ENCODE measurements around the gene MMP28. TPM values are rescaled to one million over a fixed set of nuclear protein-coding genes. Genes with fewer than 3 reads are reported as not detected.

Gene MMP28
- total RNA-seq, 1 experiment from 2014 or later = not detected

DNA sequence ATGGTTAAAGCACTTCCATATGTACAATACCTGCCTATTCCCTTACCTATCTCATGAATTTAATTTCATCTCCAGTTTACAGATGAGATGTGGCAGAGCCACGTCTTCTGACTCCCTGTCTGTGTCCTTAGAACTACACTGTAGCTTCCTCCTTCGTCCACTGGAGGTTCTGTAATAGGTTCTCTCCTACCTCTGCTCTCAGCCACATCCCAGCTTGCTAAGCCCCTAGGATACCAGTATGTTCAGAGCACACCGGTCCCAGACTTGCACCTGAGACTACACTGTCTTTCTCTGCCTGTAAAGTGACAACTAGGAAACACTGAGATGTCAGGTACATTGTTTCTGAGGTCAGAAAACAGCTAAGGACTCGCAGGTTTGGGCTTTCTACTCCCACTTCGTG, 67.8 kb downstream of the MMP28 start:
- peaks cover 12% of the 10 kb centered on the region for H3K27me3 Mint-ChIP-seq (ENCODE audit: unreplicated experiment)

DNA sequence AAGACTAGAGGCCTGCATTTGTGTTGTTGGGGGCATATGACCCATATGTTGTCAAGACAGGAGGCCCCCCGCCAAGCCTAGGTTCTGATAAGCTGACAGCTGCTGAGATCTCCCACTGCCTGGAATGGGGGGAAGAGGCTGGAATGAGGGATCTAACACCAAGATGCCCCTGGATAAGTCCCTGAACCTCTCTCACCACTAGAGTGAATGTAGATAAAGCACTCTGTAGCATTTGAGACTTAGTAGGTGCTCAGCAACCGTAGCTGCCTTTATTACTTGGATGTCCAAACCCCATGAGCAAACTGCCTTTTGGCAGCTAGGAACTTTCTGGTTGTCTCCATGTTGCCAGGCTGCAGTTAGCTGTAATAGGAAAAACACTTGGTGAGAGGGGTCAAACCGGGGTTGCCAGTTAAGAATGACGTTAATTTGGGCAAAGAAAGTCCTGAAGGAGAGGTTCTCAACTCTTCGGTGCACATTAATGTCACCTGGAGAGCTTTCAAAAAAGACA, 68.4 kb downstream of the MMP28 start:
- H3K27me3 Mint-ChIP-seq (ENCODE audit: unreplicated experiment) = peaks cover 12% of the 10 kb centered on the region
- TF ChIP-seq, protein P1, sequence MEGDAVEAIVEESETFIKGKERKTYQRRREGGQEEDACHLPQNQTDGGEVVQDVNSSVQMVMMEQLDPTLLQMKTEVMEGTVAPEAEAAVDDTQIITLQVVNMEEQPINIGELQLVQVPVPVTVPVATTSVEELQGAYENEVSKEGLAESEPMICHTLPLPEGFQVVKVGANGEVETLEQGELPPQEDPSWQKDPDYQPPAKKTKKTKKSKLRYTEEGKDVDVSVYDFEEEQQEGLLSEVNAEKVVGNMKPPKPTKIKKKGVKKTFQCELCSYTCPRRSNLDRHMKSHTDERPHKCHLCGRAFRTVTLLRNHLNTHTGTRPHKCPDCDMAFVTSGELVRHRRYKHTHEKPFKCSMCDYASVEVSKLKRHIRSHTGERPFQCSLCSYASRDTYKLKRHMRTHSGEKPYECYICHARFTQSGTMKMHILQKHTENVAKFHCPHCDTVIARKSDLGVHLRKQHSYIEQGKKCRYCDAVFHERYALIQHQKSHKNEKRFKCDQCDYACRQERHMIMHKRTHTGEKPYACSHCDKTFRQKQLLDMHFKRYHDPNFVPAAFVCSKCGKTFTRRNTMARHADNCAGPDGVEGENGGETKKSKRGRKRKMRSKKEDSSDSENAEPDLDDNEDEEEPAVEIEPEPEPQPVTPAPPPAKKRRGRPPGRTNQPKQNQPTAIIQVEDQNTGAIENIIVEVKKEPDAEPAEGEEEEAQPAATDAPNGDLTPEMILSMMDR (IDR thresholded peaks at IDR 0.05; ENCODE audit: unreplicated experiment) = no peak
- H3K36me3 Mint-ChIP-seq (ENCODE audit: insufficient read depth, unreplicated experiment) = peaks cover 22% of the 10 kb centered on the region
- H3K4me3 Mint-ChIP-seq (ENCODE audit: low read depth, unreplicated experiment) = no peak overlapping the region
- no peak for DNase-seq
- BruUV-seq (replicated peaks) = no TSS peak
- no peaks in the 10 kb centered on the region for H3K9me3 Mint-ChIP-seq (ENCODE audit: low read depth, unreplicated experiment)
- intact Hi-C loops (cut with micrococcal nuclease; ENCODE audit: unreplicated experiment) = no loop called here
- H3K27ac Mint-ChIP-seq (ENCODE audit: unreplicated experiment) = no peak overlapping the region
- H3K4me1 Mint-ChIP-seq (ENCODE audit: low read depth, unreplicated experiment) = peaks cover 7% of the 10 kb centered on the region
- CTCF ChIA-PET = no interaction called here

More for the DNA sequence above, 67.8 kb downstream of the MMP28 start:
- TF ChIP-seq, protein P1 (IDR thresholded peaks at IDR 0.05; ENCODE audit: unreplicated experiment) = no peak
- no TSS peak for BruUV-seq (replicated peaks)
- no peaks in the 10 kb centered on the region for H3K9me3 Mint-ChIP-seq (ENCODE audit: low read depth, unreplicated experiment)
- peaks cover 22% of the 10 kb centered on the region for H3K36me3 Mint-ChIP-seq (ENCODE audit: insufficient read depth, unreplicated experiment)
- intact Hi-C loops (cut with micrococcal nuclease; ENCODE audit: unreplicated experiment) = no loop called here
- peaks cover 7% of the 10 kb centered on the region for H3K4me1 Mint-ChIP-seq (ENCODE audit: low read depth, unreplicated experiment)
- CTCF ChIA-PET = no interaction called here
- no peak overlapping the region for H3K27ac Mint-ChIP-seq (ENCODE audit: unreplicated experiment)
- no peak overlapping the region for H3K4me3 Mint-ChIP-seq (ENCODE audit: low read depth, unreplicated experiment)
- DNase-seq = no peak

DNA sequence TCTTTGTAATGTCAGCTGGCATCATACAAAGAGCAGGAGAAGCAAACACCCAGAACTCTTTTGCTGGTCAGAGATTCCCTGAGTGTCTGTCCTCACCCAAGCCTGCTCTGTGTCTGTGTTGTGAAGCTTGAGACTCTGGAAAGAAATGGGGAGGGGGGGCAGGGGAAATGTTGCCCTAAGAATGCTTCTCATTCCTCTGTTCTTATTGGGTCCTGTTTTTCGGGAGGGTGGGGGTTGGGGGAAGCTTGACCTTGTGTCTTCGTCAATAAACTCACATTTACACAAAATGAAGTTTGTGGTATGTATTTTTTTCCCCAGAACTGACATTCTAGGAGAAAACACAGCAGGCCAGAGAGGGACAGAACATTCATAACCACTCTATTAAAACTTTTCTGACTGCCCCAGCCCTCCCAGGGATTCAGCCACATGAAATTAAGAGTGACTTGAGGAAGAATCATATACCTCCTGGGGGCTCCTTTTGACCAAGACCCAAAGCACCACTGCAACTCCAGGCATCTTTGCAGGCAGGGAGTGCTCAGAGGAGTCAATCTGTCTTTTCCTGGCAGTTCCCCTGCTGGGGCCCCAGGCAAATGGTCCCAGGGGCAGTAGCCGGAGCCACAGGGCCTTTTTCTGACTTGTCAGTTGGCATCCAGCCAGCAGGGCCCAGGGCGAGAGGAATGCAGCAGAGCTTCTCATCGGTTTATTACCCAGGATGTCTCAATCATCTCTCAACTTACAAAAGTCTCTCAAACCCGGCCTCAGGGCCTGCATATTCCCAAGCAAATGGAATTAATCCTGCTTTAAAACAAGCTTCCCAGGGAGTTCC, 69.1 kb downstream of the MMP28 start:
- peaks cover 11% of the 10 kb centered on the region for H3K27me3 Mint-ChIP-seq (ENCODE audit: unreplicated experiment)
- peak; percentile 46 for DNase-seq
- no peak overlapping the region for H3K4me3 Mint-ChIP-seq (ENCODE audit: low read depth, unreplicated experiment)
- CTCF ChIA-PET = no interaction called here
- intact Hi-C loops (cut with micrococcal nuclease; ENCODE audit: unreplicated experiment) = no loop called here
- TF ChIP-seq, protein P1 (IDR thresholded peaks at IDR 0.05; ENCODE audit: unreplicated experiment) = no peak
- H3K4me1 Mint-ChIP-seq (ENCODE audit: low read depth, unreplicated experiment) = peaks cover 7% of the 10 kb centered on the region
- peaks cover 22% of the 10 kb centered on the region for H3K36me3 Mint-ChIP-seq (ENCODE audit: insufficient read depth, unreplicated experiment)
- BruUV-seq (replicated peaks) = no TSS peak
- no peak overlapping the region for H3K27ac Mint-ChIP-seq (ENCODE audit: unreplicated experiment)
- H3K9me3 Mint-ChIP-seq (ENCODE audit: low read depth, unreplicated experiment) = no peaks in the 10 kb centered on the region

DNA sequence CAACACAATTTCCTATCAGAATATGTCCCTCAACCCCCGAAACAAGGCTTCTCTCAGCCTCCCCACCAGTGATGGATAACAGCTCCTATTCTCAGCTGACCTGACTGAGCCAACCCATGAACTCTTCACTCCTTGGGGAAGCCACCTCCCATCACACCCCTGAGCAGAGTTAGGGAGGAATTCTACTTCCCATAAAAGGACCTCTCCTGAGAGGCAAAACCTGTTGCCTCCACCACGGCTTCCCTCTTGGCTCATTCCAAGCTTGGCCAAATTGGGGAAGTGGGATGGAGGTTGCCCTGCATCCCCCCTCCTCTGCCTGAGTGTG, 69.7 kb downstream of the MMP28 start:
- Mint-ChIP-seq H3K27ac (ENCODE audit: unreplicated experiment) (no peak overlapping the region), H3K27me3 (ENCODE audit: unreplicated experiment) (peaks cover 5% of the 10 kb centered on the region), H3K4me3 (ENCODE audit: low read depth, unreplicated experiment) (no peak overlapping the region), H3K9me3 (ENCODE audit: low read depth, unreplicated experiment) (no peaks in the 10 kb centered on the region), H3K36me3 (ENCODE audit: insufficient read depth, unreplicated experiment) (peaks cover 22% of the 10 kb centered on the region), H3K4me1 (ENCODE audit: low read depth, unreplicated experiment) (peaks cover 1% of the 10 kb centered on the region)
- intact Hi-C loops (cut with micrococcal nuclease; ENCODE audit: unreplicated experiment) = no loop called here
- no peak for DNase-seq
- TF ChIP-seq, protein P1 (IDR thresholded peaks at IDR 0.05; ENCODE audit: unreplicated experiment) = no peak
- CTCF ChIA-PET = no interaction called here
- TSS peak; percentile 36 for BruUV-seq (replicated peaks)
